GM18867 (cell line): ENCODE measurements around the gene ANKRD42.

ENCODE experiments used
- ATAC-seq: cut with Tn5 transposase; IDR thresholded peaks from one replicate; pipeline ENCODE4 v1.9.1; 2021; ENCODE audit warnings: mild to moderate bottlenecking, moderate library complexity; ENCODE audit not compliant: unreplicated experiment

The ANKRD42 gene

DNA sequence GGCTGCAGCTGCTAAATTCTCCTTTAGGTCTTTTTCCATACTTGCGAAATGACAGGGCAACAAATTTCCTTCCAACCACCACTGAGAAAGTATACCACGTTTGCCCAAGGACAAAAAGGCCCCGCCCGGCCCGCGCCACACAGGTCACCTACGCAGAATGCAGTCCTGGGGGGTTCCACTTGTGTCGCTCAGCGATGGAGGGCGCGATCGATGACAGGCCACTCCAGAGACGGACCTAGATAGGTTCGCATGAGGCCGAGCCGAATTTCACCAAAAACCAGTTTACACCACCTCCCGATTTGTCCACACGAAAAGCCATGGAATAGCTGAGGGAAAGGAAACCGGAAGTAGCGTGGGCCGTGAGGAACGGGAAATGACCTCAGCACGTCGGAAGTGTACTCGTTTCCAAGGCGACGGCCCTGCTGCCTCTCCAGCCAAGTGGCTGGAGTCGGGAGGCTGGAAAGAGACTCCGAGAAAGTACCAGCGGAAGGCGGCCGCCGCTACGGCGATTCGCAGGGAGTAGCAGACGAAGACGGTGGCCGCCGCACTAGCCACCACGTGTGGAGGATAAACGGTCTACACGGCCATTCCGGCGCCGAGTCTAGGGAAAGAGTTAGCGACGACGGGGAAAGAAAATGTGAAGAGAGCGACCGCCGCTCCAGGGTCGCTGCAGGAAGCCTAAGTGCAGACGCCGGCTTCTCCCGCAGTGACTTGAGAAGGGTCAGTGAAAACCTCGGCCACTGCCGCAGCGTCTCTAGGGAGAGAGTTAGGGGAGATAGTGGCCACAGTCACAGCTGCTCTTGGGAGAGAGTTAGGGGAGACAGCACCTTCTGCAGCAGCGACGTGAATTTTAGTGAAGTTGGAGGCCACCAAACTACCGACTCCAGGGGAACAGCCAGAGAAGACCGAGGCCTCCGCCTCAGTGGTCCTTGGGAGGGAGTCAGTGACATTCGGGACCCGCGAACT is at the start of gene ANKRD42:
Gene ANKRD42 (plus strand): TSS at position 398 of the 966 bp plus-strand sequence. CDS start 959 bp downstream, outside the sequence.
- ATAC-seq, result peak; percentile 90

DNA sequence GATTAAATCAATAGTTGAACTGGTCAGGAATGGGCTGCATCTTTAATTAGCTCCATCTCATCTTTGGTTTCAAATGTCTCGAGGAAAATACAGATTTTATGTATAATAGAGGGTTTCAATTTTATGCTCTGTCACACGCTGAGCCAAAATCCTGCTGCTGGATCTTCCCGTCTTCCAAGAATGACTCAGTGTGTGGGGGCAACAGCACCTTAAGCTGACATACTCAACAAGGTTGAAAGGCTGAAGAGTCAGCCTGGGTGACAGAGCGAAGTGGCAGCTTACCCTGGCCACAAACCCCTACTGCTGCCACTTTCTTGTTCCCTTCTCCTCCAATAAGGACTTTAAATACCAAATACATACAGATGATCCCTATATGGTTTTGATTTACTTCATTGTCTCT is 45.6 kb upstream of the ANKRD42 start:
- ATAC-seq, result no peak

DNA sequence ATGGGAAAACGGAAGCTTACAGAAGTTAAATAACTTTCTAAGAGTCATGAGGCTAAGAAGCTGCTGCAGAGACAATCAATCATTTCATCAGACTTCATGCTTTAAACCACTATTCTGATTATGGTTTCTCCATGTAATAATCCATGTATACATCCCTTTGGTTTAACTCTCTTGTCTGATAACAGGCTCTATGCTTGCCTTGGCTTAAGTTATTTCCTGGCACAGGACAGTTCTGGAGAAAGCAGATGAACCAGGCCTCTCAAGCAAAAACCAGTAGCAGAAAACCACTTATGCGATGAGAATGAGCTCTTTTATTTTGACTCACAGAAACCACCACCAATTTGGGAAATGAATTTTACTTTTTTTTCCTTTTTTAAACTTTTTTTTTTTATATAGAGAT is 43.1 kb upstream of the ANKRD42 start:
- ATAC-seq, result no peak

DNA sequence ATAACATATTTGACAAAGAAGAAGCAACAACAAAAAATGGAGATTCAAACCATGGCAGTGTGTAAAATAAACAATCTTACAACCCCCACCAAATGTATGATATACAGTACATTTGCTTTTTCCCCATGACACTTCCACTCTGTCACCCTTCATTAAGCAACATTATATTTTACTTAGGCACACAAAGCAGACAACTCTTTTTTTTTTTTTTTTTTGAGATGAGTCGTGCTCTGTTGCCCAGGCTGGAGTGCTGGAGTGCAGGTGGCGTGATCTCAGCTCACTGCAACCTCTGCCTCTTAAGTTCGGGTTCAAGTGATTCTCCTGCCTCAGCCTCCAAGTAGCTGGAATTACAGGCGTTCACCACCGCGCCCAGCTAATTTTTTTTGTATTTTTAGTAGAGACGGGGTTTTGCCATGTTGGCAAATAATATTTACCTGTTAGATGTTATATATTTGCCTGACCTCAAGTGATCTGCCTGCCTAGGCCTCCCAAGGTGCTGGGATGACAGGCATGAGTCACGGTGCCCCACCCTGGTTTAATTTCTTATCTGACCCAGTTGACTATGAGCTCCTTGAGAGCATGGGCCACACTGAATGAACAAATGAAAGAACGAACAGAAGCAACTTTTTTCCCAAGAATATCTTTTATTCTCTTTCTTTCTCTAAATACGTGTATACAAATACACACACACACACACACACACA is 42.1 kb upstream of the ANKRD42 start:
- no peak for ATAC-seq

DNA sequence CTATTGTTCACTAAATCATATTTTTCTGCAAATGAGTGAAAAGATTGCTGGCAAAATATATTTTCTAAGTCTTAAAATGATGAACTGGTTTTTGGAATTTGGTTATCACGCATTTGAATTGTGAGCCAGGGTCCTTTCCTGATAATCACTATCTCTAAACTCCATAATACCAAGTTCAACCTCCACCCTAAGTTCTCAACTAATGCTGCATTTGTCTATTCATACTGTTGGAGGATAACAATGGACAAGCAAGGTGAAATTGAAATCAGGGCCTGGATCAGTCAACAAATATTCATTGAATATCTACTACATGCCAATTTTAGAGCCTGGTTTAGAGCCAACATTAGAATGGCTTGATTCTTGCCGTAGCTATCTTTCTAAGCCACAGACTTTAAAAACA is 41.2 kb upstream of the ANKRD42 start:
- no peak for ATAC-seq

DNA sequence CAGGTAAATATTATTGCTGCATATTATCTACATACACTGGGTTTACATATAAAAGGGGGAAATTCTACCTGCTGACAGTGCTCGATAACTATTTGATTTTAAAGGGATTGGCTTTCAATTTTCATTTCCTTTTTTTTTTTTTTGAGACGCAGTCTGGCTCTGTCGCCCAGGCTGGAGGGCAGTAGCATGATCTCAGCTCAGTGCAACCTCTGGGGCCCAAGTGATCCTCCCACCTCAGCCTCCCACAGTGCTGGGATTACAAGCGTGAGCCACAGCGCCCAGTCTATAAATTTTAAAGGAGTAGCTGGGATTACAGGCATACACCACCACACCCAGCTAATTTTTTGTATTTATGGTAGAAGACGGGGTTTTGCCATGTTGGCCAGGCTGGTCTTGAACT is 39.7 kb upstream of the ANKRD42 start:
- ATAC-seq, result no peak

DNA sequence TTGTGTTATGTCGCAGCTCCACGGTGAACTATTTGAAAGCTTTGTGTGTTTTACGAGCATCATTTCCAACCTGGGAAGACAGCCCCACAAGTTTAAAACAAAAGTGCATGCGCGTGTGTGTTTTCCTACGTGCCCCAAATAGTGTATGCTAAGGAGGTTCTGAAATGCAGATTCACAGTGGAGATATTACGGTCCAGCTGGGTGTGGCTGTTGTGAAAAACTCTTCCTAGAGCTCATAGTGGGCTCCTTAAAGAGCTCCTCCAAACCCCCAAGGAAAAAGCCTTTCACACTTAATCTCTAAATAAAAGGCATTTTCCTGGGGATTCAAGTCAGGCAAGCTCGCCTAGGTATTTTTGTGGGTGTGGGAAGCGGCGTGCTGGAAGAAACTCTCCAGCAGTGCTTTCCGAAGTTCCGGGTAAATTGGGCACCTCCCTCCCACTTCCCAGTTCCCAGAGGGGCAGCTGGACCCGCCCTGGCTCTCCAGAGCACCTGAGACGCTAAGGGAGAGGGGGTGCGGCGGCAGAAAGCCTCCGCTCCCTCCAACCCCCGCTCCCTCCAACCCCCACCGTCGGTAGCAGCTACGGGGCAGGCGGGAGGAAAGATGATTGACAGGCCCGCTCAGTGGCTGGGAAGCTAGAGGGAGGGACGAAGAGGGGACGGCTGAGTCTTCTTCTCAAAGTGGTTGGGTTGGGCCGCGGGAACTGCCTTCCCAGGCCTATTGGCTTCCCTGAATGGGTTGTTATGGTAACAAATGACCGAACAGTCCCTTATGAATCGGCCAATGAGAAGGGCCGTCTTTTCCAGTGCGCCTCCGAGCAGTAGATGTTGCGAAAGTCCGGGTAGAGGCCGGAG is 37.1 kb upstream of the ANKRD42 start:
- ATAC-seq, result peak; percentile 94

DNA sequence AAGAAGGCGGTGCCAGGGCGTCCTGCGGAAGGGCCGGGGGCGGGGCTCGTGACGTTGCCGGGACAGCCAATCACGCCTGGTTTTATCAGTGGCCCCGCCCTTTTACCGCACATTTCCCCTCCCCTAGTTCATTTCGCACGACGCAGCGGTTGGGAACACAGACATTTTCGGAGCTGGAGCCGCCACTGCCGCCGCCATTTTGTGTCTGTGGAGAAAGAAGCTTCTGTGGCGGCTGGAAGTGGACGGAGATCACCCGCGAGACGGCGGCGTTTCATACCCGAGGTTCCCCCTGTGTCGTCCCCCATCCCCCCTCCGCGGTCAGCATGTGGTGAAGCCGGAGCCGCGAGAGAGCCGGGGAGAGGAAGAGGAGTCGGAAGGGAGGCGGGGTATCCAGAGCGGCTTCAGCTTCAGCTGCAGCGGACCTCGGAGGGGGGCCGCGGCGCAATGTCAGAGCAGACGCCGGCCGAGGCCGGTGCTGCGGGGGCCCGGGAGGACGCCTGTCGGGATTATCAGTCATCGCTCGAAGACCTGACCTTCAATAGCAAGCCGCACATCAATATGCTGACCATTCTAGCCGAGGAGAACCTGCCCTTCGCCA is 36.4 kb upstream of the ANKRD42 start, which contains the start of gene PCF11:
Gene PCF11 (plus strand): TSS at position 136 of the 598 bp plus-strand sequence. CDS start 309 bp downstream, at position 445.
- ATAC-seq, result peak; percentile 7

DNA sequence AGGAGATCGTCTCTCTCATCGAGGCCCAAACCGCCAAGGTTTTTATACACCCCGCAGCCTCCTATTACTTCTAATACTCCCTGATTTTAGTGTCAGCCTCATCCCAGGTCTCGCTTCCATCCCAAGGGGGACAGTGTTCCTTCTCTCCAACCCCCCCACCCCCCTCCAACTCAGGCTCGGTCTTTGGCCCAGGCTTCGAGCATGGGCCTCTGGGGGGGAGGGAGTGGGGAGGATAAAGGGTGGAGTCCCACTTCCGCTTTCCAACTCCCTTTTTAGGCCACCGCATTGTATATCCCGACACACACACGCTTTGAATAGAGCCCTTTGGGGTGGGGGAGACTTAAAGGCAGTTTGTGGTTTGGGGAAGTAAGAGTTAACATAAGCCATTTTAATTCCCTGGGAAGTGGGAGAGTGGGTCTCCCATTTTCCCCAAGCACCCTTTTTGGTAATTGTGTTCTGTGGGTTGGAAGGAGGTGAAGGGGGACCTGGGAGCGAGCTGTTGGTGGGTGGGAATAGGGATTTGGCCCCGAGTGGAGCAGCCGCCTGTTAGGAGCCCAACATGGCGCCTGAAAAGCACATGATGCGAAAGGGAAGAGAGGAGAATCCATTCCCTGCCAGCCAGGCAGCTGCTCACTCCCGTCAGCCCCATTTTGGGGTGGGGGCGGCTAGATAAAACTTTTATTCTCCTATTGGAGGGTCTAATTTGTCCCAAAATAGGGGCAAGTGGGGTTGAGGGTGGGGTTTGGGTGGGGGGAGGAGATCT is 35.7 kb upstream of the ANKRD42 start:
- ATAC-seq, result no peak

DNA sequence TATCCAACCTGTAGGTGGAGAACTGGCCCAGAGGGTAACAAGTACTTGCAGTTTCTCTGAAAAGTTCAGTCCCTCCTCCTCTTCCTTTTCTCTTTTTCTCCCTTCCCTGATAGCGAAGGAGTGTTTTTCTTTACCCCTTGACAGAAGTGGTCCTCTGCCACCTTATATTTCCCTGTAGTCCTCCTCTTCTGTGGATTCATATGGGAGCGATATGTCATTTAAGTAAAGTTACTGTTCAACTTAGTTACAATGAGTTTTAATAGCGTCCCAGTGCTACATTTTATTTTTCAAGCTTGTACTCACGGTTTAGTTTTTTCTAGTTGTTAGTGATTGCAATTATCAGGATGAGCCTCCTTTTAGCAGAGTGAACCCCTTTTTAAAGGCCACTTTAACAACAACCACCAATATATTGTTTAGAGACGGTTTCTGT is 35.1 kb upstream of the ANKRD42 start:
- no peak for ATAC-seq

DNA sequence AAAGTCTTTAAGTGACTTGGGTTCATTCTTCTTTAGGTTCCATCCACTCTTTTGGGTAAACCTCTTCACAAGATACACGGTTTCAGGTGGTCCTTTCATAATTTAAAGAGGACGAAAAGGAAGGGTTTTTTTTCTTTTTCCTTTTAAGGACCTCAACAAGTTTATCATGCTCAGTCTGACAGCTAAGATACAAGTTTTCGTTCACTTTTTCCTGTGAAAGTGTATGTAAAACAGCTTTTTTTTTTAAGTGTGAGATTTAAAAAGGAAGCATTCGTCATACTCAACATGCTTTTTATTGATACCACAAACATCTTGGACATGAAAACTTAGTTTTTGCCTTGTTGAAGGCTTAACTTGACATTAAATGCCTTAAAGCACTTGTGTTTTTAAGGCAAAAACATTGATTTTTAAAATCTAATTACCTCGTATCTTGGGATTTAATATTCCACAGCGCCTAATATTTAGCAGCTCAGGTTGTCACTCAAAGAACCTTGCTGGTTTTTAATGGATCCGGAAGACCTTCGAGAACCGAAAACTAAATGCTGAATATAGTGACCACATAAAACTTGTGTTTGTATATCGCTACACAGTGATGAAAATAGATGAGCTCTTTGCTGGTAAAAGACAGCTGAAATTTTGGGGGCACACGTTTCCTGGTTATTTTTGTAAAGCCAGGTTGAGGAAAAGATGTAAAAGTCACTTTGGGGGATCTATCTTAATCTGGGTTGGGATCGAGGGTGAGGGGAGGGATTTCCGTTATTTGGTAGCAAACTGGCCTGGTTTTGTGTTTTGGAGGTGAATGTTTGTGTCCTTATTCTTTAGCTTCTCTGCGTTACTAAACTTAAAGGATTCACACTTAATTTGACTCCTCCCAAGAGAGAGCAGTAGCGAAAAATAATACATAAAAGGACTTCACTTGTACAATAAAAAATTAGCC is 34.3 kb upstream of the ANKRD42 start:
- ATAC-seq, result no peak

DNA sequence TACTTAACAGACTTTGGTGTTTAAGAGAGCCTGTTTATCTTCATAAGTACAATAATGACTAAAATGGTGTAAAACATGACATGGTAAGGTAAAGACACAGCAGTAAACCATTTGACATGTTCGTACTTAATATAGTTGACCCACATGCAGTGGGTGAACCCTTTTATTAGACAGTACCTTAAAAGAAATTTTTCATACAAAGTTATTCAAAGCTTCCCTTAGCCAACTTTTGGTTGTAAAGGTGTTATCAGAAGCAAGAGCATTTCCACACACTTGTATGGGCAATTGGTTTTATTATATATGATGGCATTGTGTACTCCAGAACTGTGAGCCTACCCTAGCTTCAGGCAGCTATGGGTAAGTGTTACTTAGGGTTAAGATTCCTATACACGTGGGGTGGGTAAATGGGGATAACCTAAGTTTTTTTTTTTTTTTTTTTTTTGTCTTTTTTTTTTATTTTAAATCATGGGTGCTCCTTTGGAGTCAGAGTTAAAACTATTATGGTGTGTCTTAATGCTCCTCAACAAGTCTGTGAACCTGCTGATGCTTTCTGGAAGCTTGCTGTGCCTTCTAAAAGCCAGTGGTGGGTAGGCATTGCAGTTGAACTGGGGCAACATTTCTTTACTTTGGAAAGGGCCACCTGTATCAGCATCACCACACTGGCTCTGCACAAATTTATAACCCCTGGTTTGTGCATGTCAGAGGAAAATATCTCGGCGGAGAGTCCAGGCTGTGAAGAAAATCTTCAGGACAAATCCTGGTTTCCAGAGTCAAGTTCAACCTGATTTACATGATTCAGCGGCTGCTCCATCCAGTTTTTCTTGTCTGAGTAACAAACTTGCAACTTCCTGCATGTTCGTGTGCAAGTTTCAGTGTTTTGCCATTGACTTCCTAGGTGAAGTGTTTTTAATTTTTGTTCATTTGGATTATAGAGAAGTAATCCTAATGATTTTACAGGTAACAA is 33.3 kb upstream of the ANKRD42 start:
- ATAC-seq, result no peak

DNA sequence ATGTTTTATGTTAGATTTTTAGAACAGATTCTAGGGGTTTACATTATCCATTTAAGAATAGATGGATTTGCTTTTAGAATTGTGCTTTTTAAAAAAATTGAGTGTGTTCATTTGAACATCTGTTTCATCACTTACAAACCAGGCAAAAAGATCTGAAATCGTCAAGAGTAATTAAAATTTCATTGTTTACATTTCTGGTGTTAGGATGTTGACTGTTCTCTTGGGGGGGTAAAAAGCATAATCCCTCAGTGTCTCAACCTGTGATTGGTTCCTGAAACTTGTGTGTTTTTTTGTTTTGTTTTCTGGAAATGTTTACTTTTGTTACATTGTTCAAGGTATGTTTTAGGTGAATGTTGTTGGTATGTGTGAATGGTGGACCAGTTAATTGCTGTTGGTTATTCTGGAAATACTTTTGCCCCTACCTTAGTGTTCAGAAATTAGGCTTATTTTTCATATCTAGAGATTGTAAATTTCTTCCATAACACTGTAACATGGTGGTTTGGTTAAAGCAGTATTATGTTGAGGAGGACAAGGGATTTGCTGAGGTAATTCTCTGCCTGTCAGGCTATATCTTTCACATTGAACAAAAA is 31.8 kb upstream of the ANKRD42 start:
- ATAC-seq, result no peak

DNA sequence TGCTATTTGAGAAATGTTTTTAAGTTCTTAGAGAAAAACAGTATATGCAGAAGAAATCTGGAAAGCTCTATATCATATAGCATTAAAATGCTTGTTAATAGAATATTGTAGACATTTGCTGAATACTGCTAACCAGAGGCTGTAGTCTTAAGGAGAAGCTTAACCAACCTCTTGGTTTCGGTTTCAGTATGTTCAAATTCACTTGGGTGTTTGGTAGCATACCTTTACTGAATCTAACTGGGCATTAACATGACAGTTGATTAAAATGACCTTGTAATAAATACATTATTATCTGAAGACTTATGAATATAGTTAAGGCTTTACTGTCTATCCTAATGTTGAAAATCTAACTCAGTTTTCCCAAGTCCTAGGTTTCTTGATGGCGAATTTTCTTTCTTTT is 31.1 kb upstream of the ANKRD42 start:
- ATAC-seq, result peak; percentile 56

DNA sequence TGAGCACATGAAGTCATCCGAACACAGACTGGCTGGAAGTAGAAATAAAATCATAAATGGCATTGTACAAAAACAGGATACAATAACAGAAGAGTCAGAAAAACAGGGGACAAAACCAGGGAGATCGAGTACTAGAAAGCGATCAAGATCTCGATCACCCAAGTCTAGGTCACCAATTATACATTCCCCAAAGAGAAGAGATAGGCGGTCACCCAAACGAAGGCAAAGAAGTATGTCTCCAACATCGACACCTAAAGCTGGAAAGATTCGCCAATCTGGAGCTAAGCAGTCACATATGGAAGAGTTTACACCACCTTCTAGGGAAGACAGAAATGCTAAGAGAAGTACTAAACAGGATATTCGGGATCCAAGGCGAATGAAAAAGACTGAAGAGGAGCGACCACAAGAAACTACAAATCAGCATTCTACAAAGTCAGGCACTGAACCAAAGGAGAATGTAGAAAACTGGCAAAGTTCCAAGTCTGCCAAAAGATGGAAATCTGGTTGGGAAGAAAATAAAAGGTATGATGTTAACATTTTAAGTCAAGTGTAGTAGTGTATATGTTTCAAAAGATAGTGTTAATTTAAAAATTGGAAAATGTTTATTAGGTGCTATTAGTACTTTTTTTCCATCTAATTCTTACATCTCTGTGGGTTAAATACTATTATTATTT is 27.2 kb upstream of the ANKRD42 start:
- ATAC-seq, result no peak

DNA sequence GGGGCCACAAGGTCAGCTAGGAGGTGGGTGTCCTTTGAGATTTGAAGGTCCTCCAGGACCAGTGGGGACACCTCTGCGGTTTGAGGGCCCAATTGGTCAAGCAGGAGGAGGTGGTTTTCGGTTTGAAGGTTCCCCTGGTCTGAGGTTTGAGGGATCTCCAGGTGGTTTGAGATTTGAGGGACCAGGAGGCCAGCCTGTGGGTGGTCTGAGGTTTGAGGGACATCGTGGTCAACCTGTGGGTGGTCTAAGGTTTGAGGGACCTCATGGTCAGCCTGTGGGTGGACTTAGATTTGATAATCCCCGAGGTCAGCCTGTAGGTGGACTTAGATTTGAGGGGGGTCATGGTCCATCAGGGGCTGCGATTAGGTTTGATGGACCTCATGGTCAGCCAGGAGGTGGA is 24.8 kb upstream of the ANKRD42 start:
- ATAC-seq, result no peak

DNA sequence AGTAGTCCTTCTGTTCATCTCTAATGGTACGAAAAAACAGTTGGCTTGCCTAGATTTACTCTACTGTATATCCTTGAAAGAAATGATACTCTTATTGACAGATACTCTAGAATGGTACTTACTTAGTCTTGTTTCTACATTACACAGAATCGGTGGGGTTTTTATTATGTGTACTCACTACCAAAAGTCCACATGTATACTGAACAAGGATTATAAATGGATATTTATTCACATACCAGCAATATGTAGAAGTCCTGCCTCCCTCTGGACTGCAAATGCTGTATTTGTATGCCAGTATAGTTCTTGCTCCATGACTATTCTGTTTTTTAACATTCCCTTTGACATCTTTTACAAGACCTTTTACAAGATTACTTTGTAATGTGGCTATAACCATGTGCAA is 22.6 kb upstream of the ANKRD42 start:
- no peak for ATAC-seq
